ENCODE data around the gene SLC39A8.

- TF ChIP-seq CTCF (IDR thresholded peaks at IDR 0.05): no peak
- TF ChIP-seq EHF (CRISPR knock-in tag; IDR thresholded peaks at IDR 0.05): no peak
- no peak for TF ChIP-seq MAX (IDR thresholded peaks at IDR 0.05)
- no peak for TF ChIP-seq EP300 (IDR thresholded peaks at IDR 0.05)
- no peak for TF ChIP-seq KDM5A (IDR thresholded peaks at IDR 0.05)
- no peak for TF ChIP-seq ZSCAN20 (CRISPR knock-in tag; IDR thresholded peaks at IDR 0.05)
These were observed 33.4 kb downstream of the SLC39A8 start for GRCh38 chr4:102311912-102312311.
